Measurements from ENCODE around the gene PITPNC1. TPM values are rescaled to one million over a fixed set of nuclear protein-coding genes. Genes with fewer than 3 reads are reported as not detected.
"Not testable (repeated sequence)": the region's sequence is repeated elsewhere in the genome, so short reads cannot be mapped to it uniquely, and the experiment has no call there.

PITPNC1 gene
- total RNA-seq = 20.8 TPM

DNA sequence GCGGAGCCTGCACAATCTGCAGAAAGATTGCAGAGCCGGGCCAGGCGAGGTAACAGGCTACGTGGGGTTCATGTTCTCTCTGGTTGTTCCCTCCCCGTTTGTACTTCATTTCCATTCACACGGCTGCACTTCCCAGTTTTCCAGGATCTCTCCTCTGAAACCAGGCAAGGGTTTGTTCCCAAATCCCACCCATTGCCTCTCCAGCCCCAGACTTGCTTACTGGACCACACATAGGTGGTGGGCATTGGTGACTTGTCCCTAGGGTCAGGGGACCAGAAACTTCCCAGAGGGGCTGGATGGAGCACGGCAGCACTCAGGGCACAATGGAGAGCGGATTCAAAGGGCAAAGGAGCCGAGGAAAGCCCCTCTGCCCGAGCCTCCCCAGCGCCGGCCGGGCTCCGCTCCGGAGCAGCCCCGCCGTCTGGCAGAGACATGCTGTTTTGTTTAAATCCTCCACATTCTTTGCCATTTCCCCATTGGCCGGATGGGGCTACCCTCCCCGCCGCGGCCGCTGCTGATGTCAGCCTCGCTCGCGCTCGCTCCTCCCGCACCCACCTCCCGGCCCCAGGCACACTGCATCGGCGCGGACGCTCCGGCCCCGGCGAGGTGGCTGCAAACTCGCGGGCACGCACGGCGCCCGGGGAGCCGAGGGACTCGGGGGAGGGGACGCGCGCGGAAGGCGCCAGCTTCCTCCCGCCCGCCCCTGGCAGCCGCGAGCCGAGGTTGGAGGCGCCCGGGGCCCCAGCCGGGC is at the start of gene PITPNC1:
Gene PITPNC1 (plus strand): TSS at position 545 of the 751 bp plus-strand sequence.
- peak; percentile 93 for DNase-seq

DNA sequence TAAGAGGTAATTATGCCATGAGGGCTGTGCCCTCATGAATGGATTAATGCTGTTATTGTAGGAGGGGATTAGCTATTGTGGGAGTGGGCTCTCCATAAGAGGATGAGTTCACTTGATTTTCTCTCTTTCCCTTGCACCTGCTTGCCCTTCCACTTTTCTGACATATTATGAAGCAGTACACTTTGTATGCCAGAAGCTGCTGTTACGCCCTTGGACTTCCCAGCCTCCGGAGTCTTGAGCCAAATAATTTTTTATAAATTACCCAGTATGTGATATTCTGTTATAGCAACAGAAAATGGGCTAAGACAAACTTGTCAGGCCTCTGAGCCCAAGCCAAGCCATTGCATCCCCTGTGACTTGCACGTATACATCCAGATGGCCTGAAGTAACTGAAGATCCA is 49.1 kb upstream of the PITPNC1 start:
- DNase-seq = no peak

DNA sequence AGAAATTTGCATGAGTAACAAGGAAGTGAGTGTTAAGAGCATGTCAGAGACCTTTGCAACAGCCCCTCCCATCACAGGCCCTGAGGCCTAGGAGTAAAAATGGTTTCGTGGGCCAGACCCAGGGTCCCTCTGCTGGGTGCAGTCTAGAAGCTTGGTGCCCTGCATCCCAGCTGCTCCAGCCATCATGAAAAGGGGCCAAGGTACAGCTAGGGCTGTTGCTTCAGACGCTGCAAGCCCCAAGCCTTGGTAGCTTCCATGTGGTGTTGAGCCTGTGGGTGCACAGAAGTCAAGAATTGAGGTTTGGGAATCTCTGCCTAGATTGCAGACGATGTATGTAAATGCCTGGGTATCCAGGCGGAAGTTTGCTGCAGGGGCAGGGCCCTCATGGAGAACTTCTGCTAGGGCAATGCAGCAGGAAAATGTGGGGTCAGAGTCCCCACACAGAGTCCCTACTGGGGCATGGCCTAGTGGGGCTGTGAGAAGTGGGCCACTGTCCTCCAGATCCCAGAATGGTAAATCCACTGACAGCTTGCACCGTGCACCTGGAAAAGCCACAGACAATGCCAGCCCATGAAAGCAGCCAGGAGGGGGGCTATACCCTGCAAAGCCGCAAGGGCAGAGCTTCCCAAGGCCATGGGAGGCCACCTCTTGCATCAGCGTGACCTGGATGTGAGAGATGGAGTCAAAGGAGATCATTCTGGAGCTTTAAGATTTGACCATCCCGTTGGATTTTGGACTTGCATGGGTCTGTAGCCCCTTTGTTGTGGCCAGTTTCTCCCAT is 45.5 kb upstream of the PITPNC1 start:
- DNase-seq = not testable (repeated sequence)

DNA sequence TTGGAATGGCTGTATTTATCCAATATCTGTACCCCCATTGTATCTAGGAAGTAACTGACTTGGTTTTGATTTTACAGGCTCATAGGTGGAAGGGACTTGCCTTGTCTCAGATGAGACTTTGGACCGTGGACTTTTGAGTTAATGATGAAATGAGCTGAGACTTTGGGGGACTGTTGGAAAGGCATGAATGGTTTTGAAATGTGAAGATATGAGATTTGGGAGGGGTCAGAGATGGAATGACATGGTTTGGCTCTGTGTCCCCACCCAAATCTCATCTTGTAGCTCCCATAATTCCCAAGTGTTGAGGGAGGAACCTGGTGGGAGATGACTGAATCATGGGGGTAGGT is 44.9 kb upstream of the PITPNC1 start:
- DNase-seq = not testable (repeated sequence)

DNA sequence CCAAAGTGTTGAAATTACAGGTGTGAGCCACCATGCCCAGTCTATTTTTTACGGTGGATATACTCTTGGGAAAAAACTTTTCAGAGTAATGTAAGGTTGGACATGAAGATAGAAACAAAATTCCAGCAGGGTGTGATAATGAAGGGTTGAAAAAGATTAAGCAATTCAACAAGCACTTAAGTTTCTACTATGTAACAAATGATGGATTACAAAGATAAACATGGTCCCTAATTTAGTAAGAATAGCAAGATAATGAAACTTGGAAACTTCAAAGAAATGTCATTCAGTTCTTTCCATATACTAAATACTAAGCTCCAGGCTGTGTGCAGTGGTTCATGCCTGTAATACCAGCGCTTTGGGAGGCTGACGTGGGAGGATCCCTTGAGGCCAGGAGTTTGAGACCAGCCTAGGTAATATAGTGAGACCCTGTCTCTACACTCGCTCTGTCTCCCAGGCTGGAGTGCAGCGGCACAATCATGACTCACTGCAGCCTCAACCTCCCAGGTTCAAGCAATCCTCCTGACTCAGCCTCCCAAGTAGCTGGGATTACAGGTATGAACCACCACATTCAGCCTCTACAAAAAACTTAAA is 41.7 kb upstream of the PITPNC1 start:
- DNase-seq = no peak

DNA sequence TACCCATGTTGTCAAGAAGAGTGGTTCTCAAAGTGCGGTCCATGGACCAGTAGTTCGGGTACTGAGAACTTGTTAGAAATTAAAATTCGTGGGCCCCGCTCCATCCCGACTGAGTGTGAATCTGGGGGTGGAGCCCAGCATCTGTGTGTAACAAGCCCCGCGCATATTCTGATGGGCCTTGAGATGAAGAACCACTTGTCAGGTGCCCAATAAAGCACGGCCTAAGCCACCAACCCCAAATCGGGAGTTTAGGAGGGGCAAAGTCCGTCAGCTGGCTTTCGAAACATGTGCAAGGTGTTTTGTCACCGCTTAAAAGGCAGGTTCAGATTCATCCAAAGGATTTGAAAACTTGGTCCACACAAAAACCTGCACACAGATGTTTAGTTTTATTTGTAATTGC is 40.2 kb upstream of the PITPNC1 start:
- DNase-seq = no peak

DNA sequence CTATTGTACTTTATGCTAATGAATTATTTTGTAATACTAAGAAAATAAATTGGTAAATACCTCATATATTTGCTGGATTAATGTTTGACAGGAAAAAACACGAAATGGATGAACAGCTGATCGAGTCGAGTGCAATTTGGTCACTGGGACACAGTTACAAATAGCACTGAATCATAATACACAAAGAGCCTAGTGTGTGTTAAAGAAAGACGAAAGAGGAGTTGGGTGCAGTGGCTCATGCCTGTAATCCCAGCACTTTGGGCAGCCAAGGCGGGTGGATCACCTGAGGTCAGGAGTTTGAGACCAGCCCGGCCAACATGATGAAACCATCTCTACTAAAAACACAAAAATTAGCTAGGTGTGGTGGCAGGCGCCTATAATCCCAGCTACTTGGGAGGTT is 38.7 kb upstream of the PITPNC1 start:
- DNase-seq = not testable (repeated sequence)

DNA sequence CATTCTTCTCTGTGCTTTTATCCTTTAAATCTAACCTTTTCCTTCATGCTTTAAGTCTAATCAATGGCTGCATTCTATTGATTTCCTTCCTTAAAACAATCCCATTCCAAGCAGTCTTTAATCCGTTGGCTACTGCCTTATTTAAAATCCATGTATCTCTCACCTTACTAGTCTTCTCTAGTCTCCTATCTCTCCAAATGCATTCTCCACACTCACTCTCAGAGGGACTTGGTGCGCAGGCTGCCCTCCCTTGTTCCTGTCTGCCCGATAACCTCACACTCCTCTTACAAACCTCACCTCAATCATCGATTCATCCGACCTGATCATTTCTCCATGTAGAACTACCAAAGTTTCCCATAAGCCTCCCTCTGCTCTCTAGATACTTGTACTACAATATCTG is 33.8 kb upstream of the PITPNC1 start:
- no peak for DNase-seq

DNA sequence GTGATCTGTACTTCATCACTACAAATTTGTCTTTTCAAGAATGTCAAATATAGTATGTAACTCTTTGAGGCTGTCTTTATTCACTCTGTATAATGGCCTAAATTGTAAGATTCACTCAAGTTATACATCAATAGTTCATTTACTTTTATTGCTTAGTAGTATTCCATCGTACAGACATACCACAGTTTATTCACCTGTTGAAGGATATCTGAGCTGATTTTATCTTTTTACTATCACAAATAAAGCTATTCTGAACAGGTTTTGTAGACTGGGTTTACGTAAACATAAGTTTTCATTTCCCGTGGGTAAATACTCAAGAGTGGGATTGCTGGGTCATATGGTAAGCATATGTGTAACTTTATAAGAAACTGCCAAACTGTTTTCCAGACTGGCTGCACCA is 29.3 kb upstream of the PITPNC1 start:
- no peak for DNase-seq

DNA sequence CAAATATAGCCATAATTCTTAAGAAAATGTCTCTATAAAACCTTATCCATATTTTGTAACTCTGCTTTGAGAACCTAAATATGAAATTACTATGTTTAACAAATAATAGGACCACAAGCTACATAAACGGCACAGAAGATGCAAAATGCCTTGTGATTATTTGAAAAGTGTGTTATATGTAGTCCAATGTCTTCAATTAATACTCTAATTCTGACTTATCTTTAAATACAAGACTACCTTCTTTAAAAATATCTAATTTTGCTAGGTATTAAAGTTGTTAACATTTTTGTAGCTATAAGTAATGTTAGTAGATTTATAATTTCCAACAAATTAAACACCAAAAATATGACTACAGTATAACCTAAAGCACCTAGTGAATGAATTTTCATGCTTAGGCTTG is 27.7 kb upstream of the PITPNC1 start:
- no peak for DNase-seq

DNA sequence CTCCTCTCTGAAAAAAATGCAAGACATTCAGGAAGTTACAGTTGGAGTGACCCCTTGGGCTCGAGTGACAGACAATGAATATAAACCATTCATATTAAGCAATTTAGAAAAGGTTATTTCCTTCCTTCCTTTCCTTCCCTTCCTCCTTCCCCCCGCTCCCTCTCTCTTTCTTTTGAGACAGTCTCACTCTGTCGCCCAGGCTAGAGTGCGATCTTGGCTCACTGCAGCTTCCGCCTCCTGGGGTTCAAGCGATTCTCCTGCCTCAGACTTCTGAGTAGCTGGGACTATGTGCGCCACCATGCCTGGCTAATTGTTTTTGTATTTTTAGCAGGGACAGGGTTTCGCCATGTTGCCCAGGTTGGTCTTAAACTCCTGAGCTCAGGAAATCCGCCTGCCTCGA is 23.9 kb upstream of the PITPNC1 start:
- no peak for DNase-seq

DNA sequence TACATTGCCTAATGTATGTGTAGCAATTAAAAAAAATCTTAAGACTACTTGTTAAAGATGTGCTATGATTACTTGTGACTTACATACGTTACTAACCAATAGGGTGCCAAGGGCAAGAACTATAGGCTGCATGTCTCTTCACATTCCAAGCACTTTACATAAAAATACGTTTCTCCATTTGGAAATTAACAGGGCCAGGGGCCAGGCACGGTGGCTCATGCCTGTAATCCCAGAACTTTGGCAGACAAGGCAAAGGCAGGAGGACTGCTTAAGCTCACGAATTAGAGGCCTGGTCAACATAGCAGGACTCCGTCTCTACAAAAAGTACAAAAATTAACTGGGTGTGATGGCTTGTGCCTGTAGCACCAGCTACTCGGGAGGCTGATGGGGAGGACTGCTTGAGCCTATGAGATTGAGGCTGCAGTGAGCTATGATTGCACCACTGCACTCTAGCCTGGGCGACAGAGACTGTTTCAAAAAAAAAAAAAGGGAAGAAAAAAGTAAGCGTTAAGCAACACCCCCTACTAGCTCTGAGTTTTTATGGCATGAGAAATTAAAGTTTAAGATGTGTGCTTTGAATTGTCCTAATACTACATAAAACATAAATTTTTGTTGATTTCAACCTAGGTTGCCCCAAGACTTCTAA is 23.0 kb upstream of the PITPNC1 start:
- no peak for DNase-seq

DNA sequence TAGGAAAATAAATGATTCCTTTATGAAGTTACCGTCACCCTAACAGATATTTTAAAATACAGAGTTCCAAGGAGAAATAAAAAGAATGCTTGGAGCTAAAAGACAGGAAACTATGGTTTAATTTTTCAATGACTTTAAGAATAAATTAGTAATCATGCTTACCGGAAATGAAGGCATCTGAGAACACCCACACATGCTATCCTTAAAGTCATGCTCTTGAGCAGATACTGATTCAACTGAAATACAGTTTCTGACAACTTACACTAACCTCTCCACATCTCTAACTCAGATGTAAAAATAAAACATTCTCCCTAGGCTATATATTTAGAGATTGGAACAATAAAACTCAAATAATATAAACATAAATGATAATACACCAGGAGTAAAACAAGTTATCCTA is 18.5 kb upstream of the PITPNC1 start:
- no peak for DNase-seq

DNA sequence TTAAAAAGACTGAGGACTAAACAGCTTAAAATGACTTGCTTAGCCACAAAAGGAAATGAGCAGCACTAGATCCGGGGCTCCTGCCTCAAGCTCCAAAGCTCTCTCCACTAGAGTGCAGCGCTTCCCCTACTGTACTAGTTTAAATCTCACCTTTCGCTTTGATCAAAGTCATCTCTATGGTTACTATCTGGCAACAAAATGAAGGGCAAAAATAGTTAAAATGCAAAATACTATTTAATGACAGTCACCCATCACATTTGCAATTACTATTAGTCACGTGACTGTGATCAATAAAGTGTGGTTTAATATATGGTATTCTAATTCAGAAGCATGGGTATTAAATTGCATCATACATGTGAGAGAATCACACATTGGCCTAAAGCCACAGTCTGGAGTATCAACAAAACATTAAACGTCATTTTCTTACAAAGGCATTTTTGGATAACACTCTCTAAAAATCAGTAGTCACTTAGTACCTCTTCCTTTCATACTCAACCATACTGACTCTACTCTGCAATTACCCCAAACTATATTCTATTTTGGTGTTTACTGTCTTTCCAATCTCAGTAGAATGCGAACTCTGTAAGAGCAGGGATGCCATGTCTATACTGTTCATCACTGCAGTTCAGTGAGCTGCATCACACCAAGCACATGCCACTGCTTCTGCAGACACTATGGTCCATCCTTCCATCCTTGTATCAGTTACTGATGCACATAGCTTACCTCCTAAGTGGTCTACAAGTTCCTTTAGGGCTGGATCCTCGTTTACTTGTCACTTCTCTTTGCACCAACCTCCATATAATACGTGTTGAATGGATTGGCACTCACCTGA is 16.9 kb upstream of the PITPNC1 start:
- DNase-seq = no peak

DNA sequence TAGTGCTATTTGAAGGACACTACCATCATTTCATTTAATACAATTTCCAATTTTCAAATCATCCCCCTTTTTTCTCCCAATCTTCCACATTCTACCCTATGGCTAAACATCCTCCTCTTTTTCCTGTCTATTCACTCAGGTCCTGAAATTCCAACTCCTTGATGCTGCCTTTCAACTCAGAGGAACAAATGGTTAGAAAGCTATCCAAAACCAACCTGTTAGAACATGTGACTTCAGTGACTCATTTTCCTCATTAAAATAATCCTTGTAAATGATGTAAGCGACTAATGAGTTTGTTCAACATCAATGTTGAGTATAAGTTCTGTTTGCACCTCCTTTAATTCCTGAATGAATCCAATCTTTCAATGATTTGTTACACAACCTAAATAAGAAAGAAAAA is 16.2 kb upstream of the PITPNC1 start:
- no peak for DNase-seq

DNA sequence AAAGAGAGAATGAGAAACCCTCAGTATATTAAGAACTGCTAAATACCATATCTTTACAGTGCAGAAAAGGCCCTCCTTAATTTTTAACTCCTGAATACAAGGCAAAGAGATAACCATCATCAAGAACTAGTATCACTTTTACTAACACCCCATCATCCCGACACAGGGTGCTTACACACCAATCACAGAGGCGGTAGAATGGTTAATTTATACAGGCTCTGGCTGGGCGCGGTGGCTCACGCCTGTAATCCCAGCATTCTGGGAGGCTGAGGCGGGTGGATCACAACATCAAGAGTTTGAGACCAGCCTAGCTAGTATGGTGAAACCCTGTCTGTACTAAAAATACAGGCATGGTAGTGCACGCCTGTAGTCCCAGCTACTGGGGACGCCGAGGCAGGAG is 14.9 kb upstream of the PITPNC1 start:
- DNase-seq = no peak

DNA sequence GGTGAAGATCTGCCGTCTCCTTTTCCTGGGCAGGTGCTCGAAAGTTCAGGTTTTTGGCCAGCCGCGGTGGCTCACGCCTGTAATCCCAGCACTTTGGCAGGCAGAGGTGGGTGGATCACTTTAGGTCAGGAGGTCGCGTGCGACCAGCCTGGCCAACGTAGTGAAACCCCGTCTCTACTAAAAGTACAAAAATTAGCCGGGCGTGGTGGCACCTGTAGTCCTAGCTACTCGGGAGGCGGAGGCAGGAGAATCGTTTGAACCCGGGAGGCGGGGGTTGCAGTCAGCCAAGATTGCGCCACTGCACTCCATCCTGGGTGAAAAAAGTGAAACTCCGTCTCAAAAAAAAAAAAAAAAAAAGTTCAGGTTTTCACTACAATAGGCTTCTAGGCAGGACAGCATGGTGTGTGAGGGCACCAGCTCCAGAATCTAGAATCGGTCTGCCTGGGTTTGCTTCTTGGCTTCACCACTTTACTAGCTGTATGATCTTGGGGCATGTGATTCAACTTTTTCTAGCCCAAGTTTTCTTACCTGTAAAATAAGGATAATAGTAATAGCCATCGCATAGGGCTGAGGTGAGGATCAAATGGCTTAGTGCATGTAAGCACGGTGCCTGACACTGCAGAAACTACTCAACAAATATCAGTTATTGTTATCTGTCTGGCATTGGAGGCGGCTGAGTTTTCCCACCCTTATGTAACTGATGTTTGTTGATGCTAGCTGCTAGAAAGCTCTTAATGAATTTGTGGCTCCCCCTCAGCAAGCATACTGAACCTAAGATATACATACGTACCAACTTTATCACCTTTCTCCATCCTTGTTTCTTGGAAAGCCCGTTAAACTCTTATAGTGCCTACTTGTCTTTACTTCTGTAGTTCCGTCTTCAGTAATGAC is 12.0 kb upstream of the PITPNC1 start:
- no peak for DNase-seq

DNA sequence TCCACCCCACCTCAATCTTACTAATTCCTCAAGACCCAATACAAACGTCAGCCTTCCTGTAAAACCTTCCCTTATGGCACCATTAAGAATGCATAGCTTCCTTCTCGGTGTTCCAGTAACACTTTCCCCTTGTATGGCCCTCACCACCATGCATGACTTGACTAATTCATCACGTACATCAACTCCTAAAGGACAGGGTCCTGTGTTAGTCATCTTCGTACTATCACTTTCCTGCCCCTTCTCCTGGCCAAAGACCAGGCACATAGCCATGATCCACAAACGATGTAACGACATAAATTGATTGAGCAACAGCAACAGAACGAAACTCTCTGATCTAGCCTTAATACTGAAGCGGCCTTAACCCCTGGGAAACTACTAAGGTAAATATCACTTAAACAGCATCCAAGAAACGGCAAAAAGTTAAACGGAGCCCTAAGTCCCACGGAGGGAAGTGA is 11.3 kb upstream of the PITPNC1 start:
- peak; percentile 35 for DNase-seq

DNA sequence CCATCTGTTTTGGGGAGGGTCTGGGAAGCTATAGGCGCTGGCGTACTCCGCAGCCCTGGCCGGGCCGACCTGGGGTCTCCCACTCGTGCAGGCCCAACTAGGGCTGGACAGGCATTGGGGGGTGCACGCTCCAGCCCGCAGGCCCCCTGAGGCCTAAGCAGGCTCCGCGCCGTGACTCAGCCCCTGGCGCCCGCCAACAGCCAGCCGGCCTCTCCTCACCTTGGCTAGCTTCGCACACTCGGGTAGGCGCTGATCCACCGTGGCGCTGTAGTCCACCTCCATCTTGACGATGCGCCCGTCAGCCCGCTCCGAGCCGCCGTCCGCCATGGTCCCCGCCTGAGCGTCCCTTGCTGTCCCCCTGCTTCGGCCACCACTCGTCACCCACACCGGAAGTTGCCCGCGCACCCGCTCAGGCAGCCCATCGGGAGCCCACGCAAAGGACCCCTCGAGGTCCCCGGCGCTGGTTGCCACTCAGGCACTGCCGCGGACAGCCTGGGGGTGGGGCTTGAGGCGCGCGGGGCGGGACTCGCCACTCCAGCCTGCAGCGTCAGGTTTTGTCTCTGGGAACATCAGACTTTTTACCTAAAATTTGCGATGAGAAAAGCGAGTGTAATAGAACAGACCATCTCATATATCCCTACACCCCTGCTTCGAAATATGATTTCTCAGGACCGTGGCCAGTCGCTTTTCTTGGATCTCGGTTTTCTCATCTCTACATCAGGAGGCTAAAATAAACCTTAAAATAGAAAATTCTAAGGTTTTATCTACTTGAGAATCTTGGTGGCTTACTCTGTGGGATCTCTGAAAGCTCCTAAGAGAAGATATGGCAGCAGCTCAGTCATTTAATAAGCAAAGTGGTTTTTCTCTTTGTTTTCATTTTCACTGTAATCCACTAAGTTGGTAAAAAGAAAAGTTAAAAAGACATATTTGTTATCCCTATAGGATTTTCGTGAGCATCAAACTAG is 10.6 kb upstream of the PITPNC1 start, which contains the start of gene PSMD12:
Gene PSMD12 (minus strand): TSS at position 385 of the 965 bp plus-strand sequence. CDS start 58 bp downstream, at position 327.
- peak; percentile 97 for DNase-seq

DNA sequence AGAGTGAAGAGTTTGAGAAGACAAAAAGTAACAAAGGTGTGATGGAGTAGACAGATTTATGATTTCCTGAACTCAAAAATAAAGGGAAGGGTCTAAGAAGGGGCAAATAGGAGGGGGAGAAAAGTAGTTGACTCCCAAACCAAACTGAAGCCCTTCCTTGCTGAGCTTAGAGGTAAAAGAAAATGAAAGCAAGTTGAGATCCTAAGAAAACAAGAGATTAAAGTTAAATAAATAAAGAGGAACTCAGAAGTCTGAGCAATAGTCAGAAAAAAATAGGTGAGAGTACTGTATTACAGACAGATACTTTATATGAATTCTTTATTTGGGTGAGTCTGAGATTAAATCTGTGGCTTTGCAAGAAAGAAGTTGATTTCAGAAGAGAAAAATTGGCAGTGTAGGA is 7.4 kb upstream of the PITPNC1 start:
- DNase-seq = no peak
